SK-N-SH (cell line): ENCODE results near the gene C6orf132.

ENCODE experiments used
- ELF1 ChIP-seq: IDR thresholded peaks from 2 replicates; pipeline ENCODE4 v1.4.0; 2012
- EZH2phosphoT487 ChIP-seq: fragments of 200-600 bp; sonication (generic); IDR thresholded peaks from 2 replicates; pipeline ENCODE4 v1.6.1; 2017; ENCODE audit warnings: low read depth, mixed run types, mild to moderate bottlenecking, antibody characterized with exemption, moderate library complexity, borderline replicate concordance
- GABPA ChIP-seq: IDR thresholded peaks from 2 replicates; pipeline ENCODE4 v1.4.0; 2012; ENCODE audit warnings: low read depth, mild to moderate bottlenecking
- NRF1 ChIP-seq: IDR thresholded peaks from 2 replicates; pipeline ENCODE4 v1.6.1; 2012; ENCODE audit warnings: low read depth, mild to moderate bottlenecking, low read length
- POLR2AphosphoS5 ChIP-seq: IDR thresholded peaks from 2 replicates; pipeline ENCODE4 v1.6.1; 2012; ENCODE audit warnings: low read depth, low read length
- RAD21 ChIP-seq: IDR thresholded peaks from 2 replicates; pipeline ENCODE4 v1.6.1; 2012; ENCODE audit warnings: mild to moderate bottlenecking, low read length
- SIN3A ChIP-seq: IDR thresholded peaks from 2 replicates; pipeline ENCODE4 v1.6.1; 2012; ENCODE audit warnings: low read depth, mild to moderate bottlenecking, low read length, moderate library complexity, borderline replicate concordance
- TAF1 ChIP-seq: IDR thresholded peaks from 2 replicates; pipeline ENCODE4 v1.6.1; 2012; ENCODE audit warnings: low read depth, mild to moderate bottlenecking, low read length, moderate library complexity, borderline replicate concordance
- TF ChIP-seq, protein P1 (sequence below): fragments of 200-600 bp; sonication (generic); IDR thresholded peaks from 2 replicates; pipeline ENCODE4 v1.6.1; 2017; ENCODE audit warnings: antibody characterized with exemption, mild to moderate bottlenecking, moderate library complexity
- TF ChIP-seq, protein P2 (sequence below): IDR thresholded peaks from 2 replicates; pipeline ENCODE4 v1.4.0; 2012; ENCODE audit warnings: low read depth

GRCh38 chr6:42140032-42140431 lies 2.4 kb downstream of the C6orf132 start:
- TF ChIP-seq EZH2phosphoT487, result no peak
- no peak for TF ChIP-seq POLR2AphosphoS5
- no peak for TF ChIP-seq TAF1
- TF ChIP-seq, protein P1, sequence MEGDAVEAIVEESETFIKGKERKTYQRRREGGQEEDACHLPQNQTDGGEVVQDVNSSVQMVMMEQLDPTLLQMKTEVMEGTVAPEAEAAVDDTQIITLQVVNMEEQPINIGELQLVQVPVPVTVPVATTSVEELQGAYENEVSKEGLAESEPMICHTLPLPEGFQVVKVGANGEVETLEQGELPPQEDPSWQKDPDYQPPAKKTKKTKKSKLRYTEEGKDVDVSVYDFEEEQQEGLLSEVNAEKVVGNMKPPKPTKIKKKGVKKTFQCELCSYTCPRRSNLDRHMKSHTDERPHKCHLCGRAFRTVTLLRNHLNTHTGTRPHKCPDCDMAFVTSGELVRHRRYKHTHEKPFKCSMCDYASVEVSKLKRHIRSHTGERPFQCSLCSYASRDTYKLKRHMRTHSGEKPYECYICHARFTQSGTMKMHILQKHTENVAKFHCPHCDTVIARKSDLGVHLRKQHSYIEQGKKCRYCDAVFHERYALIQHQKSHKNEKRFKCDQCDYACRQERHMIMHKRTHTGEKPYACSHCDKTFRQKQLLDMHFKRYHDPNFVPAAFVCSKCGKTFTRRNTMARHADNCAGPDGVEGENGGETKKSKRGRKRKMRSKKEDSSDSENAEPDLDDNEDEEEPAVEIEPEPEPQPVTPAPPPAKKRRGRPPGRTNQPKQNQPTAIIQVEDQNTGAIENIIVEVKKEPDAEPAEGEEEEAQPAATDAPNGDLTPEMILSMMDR, result no peak
- no peak for TF ChIP-seq NRF1
- no peak for TF ChIP-seq SIN3A
- TF ChIP-seq, protein P2, sequence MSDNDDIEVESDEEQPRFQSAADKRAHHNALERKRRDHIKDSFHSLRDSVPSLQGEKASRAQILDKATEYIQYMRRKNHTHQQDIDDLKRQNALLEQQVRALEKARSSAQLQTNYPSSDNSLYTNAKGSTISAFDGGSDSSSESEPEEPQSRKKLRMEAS, result no peak
- TF ChIP-seq RAD21, result no peak
- no peak for TF ChIP-seq GABPA
- TF ChIP-seq ELF1, result no peak
